NB4 (cell line): Measurements from ENCODE around the gene CDK17.

ENCODE experiments used
- CTCF ChIP-seq: IDR thresholded peaks from one replicate; pipeline ENCODE4 v1.5.1; 2012; ENCODE audit warnings: low read depth, low read length
- MAX ChIP-seq: IDR thresholded peaks from 2 replicates; pipeline ENCODE4 v1.6.1; 2011; ENCODE audit warnings: low read depth, low read length
- MYC ChIP-seq: IDR thresholded peaks from 2 replicates; pipeline ENCODE4 v1.6.1; 2011; ENCODE audit warnings: low read depth, low read length
- POLR2A ChIP-seq: IDR thresholded peaks from 2 replicates; pipeline ENCODE4 v1.6.1; 2011; ENCODE audit warnings: mild to moderate bottlenecking; ENCODE audit not compliant: insufficient read length; ENCODE audit errors: extremely low read depth

- TF ChIP-seq MYC (no peak), CTCF (no peak), POLR2A (no peak), MAX (no peak)
These were observed 71.2 kb downstream of the CDK17 start for GRCh38 chr12:96329018-96329417.
